Bone marrow (tissue), 2 donors: ENCODE data around the gene SLC25A1.

ENCODE experiments used
- DNase-seq, 2 donors: peaks; one replicate each; lab custom pipeline; 2025; lab: John Stamatoyannopoulos, UW

SLC25A1 gene

GRCh38 chr22:19178657-19179496 is at the start of gene SLC25A1:
TSS of gene SLC25A1 (minus strand) at chr22:19178736. CDS start at chr22:19178673, 63 bp downstream.
- DNase-seq, result peak in 1 of 2 donors; percentile 57

- no peak for DNase-seq
Measured at GRCh38 chr22:19228179-19228578, 49.6 kb upstream of the SLC25A1 start.

GRCh38 chr22:19226428-19226827 is 47.9 kb upstream of the SLC25A1 start:
- no peak for DNase-seq

- no peak for DNase-seq
Measured at GRCh38 chr22:19225560-19225959, 47.0 kb upstream of the SLC25A1 start.

GRCh38 chr22:19224985-19225384 is 46.4 kb upstream of the SLC25A1 start:
- DNase-seq, result no peak

- no peak for DNase-seq
Measured at GRCh38 chr22:19224557-19224956, 46.0 kb upstream of the SLC25A1 start.

- no peak for DNase-seq
Measured at GRCh38 chr22:19223617-19224016, 45.1 kb upstream of the SLC25A1 start.

GRCh38 chr22:19223110-19223509 is 44.6 kb upstream of the SLC25A1 start:
- DNase-seq, result no peak

GRCh38 chr22:19222242-19223005 is 43.9 kb upstream of the SLC25A1 start:
- DNase-seq, result no peak

GRCh38 chr22:19220867-19221266 is 42.3 kb upstream of the SLC25A1 start:
- DNase-seq, result no peak

GRCh38 chr22:19218541-19219233 is 40.2 kb upstream of the SLC25A1 start:
- no peak for DNase-seq

GRCh38 chr22:19216579-19216978 is 38.0 kb upstream of the SLC25A1 start:
- no peak for DNase-seq

GRCh38 chr22:19215360-19215759 is 36.8 kb upstream of the SLC25A1 start:
- no peak for DNase-seq

GRCh38 chr22:19214078-19214473 is 35.5 kb upstream of the SLC25A1 start:
- no peak for DNase-seq

GRCh38 chr22:19213442-19214077 is 35.0 kb upstream of the SLC25A1 start:
- DNase-seq, result no peak

- no peak for DNase-seq
Measured at GRCh38 chr22:19213001-19213400, 34.5 kb upstream of the SLC25A1 start.

GRCh38 chr22:19212302-19212870 is 33.9 kb upstream of the SLC25A1 start:
- DNase-seq, result no peak

GRCh38 chr22:19210188-19210587 is 31.7 kb upstream of the SLC25A1 start:
- no peak for DNase-seq

- no peak for DNase-seq
Measured at GRCh38 chr22:19208287-19208847, 29.8 kb upstream of the SLC25A1 start.

GRCh38 chr22:19207884-19208283 is 29.3 kb upstream of the SLC25A1 start:
- DNase-seq, result no peak

- DNase-seq, result no peak
Measured at GRCh38 chr22:19207401-19207808, 28.9 kb upstream of the SLC25A1 start.
